NCI-H82 treated with DMSO at 0.1 percent for 48 hours (cell line): ENCODE data around the gene PBX4.

Experiments
- DNase-seq: peaks from one replicate; lab custom pipeline; 2025; ENCODE audit not compliant: unreplicated experiment; lab: John Stamatoyannopoulos, UW

The PBX4 gene

DNA sequence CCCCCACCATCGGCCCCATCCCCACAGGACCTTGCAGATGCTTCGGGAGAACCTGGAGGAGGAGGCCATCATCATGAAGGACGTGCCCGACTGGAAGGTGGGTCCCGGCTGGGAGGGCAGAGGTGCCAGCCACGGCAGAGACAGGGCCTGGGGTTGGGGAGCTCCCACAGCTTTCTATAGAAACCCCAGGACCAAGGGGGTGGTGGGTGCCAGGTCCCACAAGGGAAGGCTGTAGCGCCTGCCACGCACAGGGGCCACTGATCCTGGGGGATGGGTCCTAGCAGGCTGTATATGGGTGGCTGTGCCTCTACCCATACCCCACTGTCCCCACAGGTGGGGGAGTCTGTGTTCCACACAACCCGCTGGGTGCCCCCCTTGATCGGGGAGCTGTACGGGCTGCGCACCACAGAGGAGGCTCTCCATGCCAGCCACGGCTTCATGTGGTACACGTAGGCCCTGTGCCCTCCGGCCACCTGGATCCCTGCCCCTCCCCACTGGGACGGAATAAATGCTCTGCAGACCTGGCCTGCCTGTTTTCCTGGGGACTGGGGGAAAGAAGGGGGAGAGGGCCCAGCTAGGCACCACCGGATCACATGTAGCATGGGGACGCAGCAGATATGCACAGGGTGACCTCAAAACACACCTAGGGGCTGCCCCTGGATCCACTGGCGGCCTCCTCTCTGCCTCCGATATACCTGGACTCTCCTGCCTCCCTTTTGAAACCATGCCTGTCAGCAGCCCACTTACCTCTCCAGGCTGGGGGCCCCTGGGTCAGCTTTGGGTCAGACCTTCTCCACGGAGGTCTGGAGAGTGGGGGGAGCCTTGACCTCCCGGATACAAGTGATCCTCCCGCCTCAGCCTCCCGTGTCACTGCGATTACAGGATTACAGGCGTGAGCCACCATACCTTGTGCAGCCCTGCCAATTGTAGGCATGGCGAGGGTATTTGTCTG, 90.5 kb downstream of the PBX4 start:
- no peak for DNase-seq

DNA sequence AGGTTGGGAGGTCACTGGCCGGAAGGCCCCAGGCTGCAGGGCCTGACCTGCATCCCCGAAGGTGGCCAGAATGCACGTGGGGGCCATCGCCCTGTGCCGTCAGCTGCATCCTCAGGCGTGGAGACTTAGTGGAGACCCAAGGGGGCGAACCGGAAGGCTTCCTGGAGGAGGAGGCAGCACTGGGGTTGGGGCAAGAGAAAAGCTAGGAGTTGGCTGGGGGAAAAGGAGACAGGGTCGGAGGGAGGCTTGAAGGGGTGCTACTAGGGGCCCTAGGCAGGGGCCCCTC, 91.2 kb downstream of the PBX4 start:
- DNase-seq = no peak

DNA sequence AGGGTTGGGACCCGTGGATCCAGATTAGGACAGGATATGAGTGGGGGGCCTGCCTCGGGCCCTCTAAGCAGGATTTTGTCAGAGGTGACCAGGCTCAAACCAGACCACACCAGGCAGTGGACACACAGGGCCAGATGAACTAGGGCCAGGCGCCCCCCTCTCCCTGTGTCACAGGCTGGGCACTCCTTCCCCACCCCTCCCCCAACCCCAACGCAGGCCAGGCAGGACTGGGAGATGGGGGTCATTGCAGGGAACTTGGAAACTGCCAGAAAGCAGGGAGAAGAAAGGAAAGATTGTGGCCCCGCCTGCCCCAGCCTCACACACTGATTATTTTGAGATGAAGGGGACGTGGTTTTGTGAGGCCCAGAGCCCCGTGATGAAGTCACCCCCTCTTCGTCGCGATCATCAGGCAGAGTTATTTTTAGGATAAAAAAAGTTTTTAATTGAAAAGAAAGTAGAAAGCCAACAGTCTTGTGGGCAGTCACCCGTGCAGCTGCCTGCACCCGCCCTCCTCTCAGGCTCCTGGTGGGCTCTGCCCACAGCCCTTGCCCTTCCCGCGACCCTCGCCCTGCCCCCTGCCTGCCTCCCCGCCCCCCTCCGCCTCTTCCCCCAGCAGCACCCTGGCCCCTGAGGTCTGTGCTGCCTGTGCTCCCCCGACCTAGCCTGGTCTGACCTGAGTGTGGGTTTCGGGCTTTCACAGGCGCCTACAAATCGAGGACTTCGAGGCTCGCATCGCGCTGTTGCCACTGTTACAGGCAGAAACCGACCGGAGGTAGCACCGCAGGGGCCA, 91.7 kb downstream of the PBX4 start:
- DNase-seq = no peak

DNA sequence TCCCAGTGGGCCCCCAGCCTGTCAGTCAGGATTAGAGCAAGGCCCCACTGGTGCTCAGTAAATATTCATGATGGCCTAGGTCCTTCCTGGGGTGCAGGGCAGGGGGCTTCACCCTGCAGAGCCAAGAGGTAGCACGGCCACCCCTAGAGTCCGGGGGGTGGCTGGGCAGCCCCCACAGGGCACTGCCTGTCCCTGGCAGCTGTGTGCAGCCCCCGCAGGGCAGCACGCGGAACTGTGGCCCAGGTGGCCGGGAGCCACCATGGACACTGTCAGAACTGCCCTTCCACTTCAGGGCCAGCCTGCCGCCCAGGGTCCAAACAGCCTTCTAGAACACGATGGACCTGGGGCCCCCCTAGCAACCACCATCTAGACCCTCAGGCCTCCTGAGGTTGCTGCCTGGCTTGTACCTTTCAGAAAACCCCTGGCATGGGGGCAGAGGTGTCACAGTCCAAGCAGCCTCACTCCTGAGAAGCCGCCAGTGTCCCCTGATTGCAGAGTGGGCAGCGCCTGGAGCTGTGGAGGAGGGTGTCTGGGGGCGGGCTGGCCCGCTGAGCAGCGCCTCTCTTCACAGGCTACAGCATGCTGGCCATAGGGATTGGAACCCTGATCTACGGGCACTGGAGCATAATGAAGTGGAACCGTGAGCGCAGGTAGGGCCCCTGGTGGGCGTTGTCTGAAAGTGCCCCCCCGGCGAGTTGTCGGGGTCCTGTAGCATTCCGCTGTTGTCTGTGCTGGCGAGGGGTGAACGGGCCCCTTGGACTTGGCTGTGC, 92.7 kb downstream of the PBX4 start:
- DNase-seq = no peak

DNA sequence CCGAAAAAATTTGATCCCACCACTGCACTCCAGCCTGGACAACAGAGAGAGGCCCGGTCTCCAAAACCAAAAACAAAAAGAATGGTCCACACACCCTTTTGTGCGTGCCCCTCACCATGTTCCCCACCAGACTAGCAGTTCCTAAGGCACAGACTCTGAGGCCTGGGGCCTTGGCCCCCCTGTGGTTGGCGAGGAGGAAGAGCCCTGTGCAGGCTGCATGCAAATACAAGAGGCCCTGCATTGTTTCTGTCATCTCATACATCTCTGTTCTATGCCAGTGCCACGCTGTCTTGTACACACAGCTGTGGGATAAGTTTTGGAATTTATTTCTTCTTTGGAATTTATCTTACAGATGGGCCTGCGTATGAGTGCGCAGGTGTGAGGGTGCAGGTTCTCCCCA, 94.4 kb downstream of the PBX4 start:
- no peak for DNase-seq

DNA sequence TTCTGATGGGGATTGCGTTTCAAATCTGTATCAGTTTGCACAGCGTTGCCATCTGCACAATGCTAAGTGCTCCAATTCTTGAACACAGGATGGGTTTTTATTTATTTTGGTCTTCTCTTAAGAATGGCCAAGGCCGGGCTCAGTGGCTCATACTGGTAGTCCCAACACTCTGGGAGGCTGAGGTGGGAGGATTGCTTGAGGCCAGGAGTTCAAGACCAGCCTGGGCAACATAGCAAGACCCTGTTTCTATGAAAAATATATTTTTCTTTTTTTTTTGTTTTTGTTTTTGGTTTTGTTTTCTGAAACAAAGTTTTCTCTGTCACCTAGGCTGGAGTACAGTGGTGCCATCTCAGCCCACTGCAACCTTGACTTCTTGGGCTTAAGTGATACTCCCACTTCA, 95.3 kb downstream of the PBX4 start:
- DNase-seq = no peak

DNA sequence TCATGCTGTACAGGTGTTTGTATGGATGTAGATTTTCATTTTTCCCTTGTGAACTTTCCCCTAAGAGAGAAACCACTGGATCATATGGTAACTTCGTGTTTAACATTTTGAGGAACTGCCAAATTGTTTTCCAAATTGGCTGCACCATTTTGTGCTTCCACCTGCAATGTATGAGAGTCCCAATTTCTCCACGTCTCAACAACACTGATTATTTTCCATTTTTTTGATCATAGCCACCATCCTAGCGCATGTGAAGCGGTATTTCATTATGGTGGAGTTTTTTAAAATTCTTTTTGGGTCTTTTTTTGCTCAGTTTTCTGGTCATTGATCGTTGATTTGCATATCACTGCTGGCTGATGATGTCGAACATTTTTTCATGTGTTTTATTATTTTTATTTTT, 97.5 kb downstream of the PBX4 start:
- DNase-seq = no peak

DNA sequence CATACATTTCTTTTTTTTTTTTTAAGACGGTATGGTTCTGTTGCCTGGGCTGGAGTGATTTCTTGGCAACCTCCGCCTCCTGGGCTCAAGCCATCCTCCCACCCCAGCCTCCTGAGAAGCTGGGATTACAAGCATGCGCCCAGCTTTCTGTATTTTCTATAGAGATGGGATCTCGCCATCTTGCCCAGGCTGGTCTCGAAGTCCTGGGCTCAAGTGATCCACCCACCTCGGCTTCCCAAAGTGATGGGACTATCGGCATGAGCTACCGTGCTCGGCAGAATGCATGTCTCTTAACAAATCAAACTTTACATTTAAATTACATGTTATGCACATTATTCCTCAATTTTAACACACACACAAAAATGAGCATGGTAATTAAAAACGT, 101.3 kb downstream of the PBX4 start:
- no peak for DNase-seq

DNA sequence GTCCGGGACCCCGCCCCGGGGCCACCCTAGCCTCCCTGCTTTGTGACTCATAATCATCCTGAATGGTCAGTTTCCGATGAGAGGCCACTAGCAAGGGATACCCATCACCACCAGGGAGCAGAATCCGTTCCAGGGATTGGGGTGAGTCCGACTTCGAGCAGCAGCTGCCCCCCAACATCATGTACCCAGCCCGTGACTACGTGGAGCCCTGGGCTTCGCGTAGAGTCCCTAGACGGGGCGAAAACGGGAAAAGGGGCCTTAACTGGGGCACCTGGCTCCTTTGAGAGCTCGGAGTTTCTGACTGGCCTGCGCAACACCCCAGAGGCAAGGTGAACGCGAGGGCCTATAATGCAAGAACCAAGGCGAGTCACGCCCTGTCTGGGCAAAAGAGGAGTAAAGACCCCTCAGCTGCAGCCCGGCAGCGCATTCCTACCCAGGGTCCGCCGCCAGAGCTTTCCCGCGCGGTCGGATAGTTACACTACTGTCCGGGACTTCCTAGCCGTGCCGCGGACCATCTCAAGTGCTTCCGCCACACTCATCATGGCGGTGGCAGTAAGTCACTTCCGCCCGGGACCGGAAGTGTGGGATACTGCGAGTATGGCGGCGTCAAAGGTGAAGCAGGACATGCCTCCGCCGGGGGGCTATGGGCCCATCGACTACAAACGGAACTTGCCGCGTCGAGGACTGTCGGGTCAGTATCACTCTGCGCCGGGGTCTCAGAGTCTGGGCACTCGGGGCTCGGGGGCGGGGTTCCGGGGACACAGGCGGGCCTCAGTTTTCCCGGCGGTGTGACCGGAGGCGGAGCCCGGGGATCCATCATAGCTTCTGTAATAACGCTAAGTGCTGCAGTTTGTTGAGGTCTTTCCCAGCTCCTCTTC, 102.6 kb downstream of the PBX4 start, which contains the start of gene NDUFA13:
NDUFA13 (plus strand) TSS at position 584 of the 878 bp plus-strand sequence; CDS start at position 598, 14 bp downstream.
- peak; percentile 79 for DNase-seq

DNA sequence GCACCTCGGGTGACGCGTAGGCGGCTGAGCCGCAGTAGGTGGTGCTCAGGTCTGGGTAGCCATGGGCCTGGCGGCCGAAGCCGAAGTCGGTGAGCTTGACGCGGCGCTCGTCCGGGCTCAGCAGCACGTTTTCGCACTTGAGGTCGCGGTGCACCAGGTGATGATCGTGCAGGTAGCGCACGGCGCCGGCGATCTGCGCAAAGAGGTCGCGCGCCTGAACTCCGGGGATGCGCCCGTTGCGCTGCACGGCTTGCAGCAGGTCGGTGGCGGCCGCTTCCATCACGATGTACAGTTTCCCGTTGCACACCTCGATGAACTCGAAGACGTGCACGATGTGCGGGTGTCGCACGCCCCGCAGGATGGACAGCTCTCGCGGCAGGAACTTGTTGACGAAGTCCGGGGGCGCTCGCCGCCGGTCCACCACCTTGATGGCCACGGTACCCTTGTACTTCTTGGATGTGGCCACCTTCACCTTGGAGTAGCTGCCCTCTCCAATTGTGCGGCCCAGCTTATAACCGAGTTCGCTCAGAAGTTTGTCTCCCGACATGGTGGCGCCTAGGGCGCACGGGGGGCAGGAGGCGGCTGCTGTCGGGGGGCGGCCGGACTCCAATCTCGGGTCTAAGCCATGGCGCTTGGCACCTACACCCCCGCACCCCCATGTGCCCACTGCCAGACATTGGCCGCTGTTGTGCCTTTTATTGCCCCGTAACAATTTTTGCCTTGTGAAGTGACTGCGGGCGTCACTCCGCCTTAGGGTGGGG, 103.4 kb downstream of the PBX4 start, which contains the start of gene TSSK6:
TSSK6 (minus strand) TSS at position 668 of the 761 bp plus-strand sequence; CDS start at position 547, 121 bp downstream.
- DNase-seq = no peak

DNA sequence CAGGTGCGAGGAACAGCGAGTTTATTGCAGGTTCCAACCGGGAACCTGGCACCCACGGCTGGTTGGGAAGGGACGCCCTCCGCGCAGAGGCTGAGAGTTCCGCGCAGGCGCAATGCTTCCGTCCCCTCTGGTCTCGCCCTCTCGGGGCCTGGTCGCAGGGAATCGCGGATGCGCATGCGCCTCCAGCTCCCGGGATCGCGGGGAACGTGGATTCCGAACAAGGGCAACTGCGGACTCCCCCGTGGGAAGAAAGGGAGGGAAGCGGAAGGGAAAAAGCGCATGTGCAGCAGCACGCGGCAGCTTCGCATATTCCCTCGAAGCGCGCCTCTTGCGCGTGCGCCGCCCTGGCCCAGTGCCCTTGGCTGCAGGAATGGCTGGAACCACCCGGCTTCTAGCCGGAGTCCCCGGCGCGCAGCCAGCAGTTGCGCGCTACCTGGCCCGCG, 104.3 kb downstream of the PBX4 start:
- no peak for DNase-seq

DNA sequence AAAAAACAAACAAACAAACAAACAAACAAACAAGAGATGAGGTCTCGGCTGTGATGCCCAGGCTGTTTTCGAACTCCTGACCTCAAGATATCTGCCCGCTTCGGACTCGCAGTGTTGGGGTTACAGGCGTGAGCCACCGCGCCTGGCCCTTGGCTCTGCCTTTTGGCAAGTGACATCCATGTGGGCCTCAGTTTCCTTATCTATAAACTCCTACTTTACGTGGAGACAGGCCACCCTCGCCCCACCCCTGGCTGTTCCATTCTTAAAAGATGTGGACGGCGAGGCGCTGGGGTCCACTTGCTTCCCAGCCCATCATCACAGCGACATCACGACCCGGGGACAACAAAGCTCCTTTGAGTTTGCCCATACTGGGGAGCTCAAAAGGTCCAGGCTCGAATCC, 104.8 kb downstream of the PBX4 start:
- DNase-seq = no peak
